Measurements from ENCODE around the gene C8A. TPM values are rescaled to one million over a fixed set of nuclear protein-coding genes. Genes with fewer than 3 reads are reported as not detected.

The C8A gene
- total RNA-seq, 4 donors from 2014 or later = not detected

GRCh38 chr1:56827711-56828110 lies 26.9 kb upstream of the C8A start:
- no peak overlapping the region for H3K27ac ChIP-seq
- H3K4me3 ChIP-seq = no peak overlapping the region
- DNase-seq (ENCODE audit: low spot score in 2 of 2) = no peak
- H3K9me3 ChIP-seq = no peaks in the 10 kb centered on the region
- no peaks in the 10 kb centered on the region for H3K4me1 ChIP-seq
- no peak for TF ChIP-seq CTCF (IDR thresholded peaks at IDR 0.05)
- TF ChIP-seq POLR2A (IDR thresholded peaks at IDR 0.05) = no peak
- TF ChIP-seq EP300 (IDR thresholded peaks at IDR 0.05) = no peak
- peaks cover 0 to 23% of the 10 kb centered on the region in 2 donors for H3K27me3 ChIP-seq
- H3K36me3 ChIP-seq = no peaks in the 10 kb centered on the region

- Histone ChIP-seq H3K4me1 (no peaks in the 10 kb centered on the region), H3K27ac (no peak overlapping the region), H3K36me3 (no peaks in the 10 kb centered on the region), H3K4me3 (no peak overlapping the region), H3K27me3 (peaks cover 0 to 19% of the 10 kb centered on the region in 2 donors), H3K9me3 (no peaks in the 10 kb centered on the region)
- DNase-seq (ENCODE audit: low spot score in 2 of 2) = no peak
- 71 to 83% methylated on average over 4 of the region's 4 CpGs for WGBS, 2 donors
- no peak for TF ChIP-seq POLR2A (IDR thresholded peaks at IDR 0.05)
- no peak for TF ChIP-seq EP300 (IDR thresholded peaks at IDR 0.05)
- no peak for TF ChIP-seq CTCF (IDR thresholded peaks at IDR 0.05)
Measured at GRCh38 chr1:56830052-56830451, 24.5 kb upstream of the C8A start.

- peak in 1 of 2 donors; percentile 44 for DNase-seq (ENCODE audit: low spot score in 2 of 2)
- no peaks in the 10 kb centered on the region for H3K4me1 ChIP-seq
- 13 to 14% methylated on average over 8 of the region's 8 CpGs for WGBS, 2 donors
- H3K27ac ChIP-seq = no peak overlapping the region
- TF ChIP-seq EP300 (IDR thresholded peaks at IDR 0.05) = no peak
- TF ChIP-seq POLR2A (IDR thresholded peaks at IDR 0.05) = no peak
- TF ChIP-seq CTCF (IDR thresholded peaks at IDR 0.05) = peak; percentile 75 to 96 (median 91)
- no peaks in the 10 kb centered on the region for H3K36me3 ChIP-seq
- no peaks in the 10 kb centered on the region for H3K9me3 ChIP-seq
- H3K27me3 ChIP-seq = peaks cover 0 to 19% of the 10 kb centered on the region in 2 donors
- no peak overlapping the region for H3K4me3 ChIP-seq
Measured at GRCh38 chr1:56831871-56832693, 22.5 kb upstream of the C8A start.

- Histone ChIP-seq H3K4me1 (no peaks in the 10 kb centered on the region), H3K36me3 (no peaks in the 10 kb centered on the region), H3K27me3 (peaks cover 0 to 16% of the 10 kb centered on the region in 2 donors), H3K27ac (no peak overlapping the region), H3K4me3 (no peak overlapping the region), H3K9me3 (no peaks in the 10 kb centered on the region)
- WGBS, 2 donors = 91 to 95% methylated on average over 4 of the region's 4 CpGs
- DNase-seq (ENCODE audit: low spot score in 2 of 2) = no peak
- TF ChIP-seq POLR2A (IDR thresholded peaks at IDR 0.05) (no peak), CTCF (IDR thresholded peaks at IDR 0.05) (no peak), EP300 (IDR thresholded peaks at IDR 0.05) (no peak)
Measured at GRCh38 chr1:56833088-56833487, 21.5 kb upstream of the C8A start.

- peaks cover 0 to 6% of the 10 kb centered on the region in 2 donors for H3K27me3 ChIP-seq
- WGBS, 2 donors = 87 to 95% methylated on average over 5 of the region's 5 CpGs
- no peak overlapping the region for H3K27ac ChIP-seq
- H3K36me3 ChIP-seq = no peaks in the 10 kb centered on the region
- DNase-seq (ENCODE audit: low spot score in 2 of 2) = no peak
- H3K9me3 ChIP-seq = peaks cover 0 to 6% (median 0%) of the 10 kb centered on the region in 4 donors
- H3K4me1 ChIP-seq = no peaks in the 10 kb centered on the region
- H3K4me3 ChIP-seq = no peak overlapping the region
- TF ChIP-seq EP300 (IDR thresholded peaks at IDR 0.05) (no peak), CTCF (IDR thresholded peaks at IDR 0.05) (no peak), POLR2A (IDR thresholded peaks at IDR 0.05) (no peak)
Measured at GRCh38 chr1:56834137-56834900, 20.3 kb upstream of the C8A start.
